ENCODE data around the gene RANBP3. TPM values are rescaled to one million over a fixed set of nuclear protein-coding genes. Genes with fewer than 3 reads are reported as not detected.

Gene RANBP3
- total RNA-seq, 1 donor from 2014 or later = 77.8 TPM

DNA sequence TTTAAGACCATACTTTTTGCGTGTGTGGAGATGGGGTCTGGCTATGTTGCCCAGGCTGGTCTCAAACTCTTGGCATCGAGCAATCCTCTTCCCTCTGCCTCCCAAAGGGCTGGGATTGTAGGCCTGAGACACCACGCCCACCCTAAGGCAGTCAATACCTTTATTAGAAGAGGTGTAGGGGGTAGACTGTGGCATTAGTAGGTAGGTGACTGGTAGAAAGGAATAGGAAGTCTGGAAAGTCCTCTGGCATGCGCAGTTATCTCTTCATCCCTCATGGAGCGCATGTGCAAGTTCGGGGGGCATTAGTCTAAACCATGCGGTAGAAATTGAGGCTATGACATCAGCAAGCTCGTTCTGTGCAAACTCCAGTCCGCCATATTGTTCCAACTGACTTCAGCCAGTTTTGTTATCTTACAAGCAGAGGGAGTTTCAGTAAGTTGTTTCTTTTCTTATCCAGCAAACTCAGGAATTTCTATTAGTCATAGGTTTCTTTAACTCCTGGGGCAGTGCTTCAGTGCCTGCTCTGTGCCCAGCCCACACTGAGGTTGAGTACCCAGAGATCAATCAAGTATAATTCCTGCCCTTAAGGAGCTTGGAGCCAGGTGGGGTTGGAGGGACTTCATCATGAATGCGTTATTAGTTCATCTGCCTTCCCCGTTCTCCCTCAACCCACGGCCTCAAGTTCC, 7.3 kb upstream of the RANBP3 start:
- no peak overlapping the region for H2AFZ ChIP-seq (replicated peaks)
- no peaks in the 10 kb centered on the region for H4K20me1 ChIP-seq (ENCODE audit: low read depth)
- H3F3A ChIP-seq (ENCODE audit: low read depth) = no peaks in the 10 kb centered on the region
- TF ChIP-seq EZH2 (IDR thresholded peaks at IDR 0.05) = no peak
- TF ChIP-seq, protein P1, sequence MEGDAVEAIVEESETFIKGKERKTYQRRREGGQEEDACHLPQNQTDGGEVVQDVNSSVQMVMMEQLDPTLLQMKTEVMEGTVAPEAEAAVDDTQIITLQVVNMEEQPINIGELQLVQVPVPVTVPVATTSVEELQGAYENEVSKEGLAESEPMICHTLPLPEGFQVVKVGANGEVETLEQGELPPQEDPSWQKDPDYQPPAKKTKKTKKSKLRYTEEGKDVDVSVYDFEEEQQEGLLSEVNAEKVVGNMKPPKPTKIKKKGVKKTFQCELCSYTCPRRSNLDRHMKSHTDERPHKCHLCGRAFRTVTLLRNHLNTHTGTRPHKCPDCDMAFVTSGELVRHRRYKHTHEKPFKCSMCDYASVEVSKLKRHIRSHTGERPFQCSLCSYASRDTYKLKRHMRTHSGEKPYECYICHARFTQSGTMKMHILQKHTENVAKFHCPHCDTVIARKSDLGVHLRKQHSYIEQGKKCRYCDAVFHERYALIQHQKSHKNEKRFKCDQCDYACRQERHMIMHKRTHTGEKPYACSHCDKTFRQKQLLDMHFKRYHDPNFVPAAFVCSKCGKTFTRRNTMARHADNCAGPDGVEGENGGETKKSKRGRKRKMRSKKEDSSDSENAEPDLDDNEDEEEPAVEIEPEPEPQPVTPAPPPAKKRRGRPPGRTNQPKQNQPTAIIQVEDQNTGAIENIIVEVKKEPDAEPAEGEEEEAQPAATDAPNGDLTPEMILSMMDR (IDR thresholded peaks at IDR 0.05) = no peak
- TF ChIP-seq EZH2phosphoT487 (IDR thresholded peaks at IDR 0.05) = no peak
- Mint-ChIP-seq H3K27ac (no peak overlapping the region), H3K36me3 (peaks cover 2% of the 10 kb centered on the region), H3K4me1 (peaks cover 39% of the 10 kb centered on the region), H3K4me3 (no peak overlapping the region), H3K9me3 (no peaks in the 10 kb centered on the region), H3K27me3 (ENCODE audit: insufficient read depth, low read depth) (no peaks in the 10 kb centered on the region)
- no peaks in the 10 kb centered on the region for H3K4me1 ChIP-seq
- H3K4me2 ChIP-seq = no peak overlapping the region
- H3K36me3 ChIP-seq = no peaks in the 10 kb centered on the region
- no peak for DNase-seq (ENCODE audit: low spot score)
- no peak overlapping the region for H3K27ac ChIP-seq
- H3K4me3 ChIP-seq = no peak overlapping the region
- no peaks in the 10 kb centered on the region for H3K79me2 ChIP-seq (ENCODE audit: low read depth)
- H3K9me3 ChIP-seq (ENCODE audit: low read depth) = no peaks in the 10 kb centered on the region
- no peaks in the 10 kb centered on the region for H3K27me3 ChIP-seq
- no peak overlapping the region for H3K9ac ChIP-seq

DNA sequence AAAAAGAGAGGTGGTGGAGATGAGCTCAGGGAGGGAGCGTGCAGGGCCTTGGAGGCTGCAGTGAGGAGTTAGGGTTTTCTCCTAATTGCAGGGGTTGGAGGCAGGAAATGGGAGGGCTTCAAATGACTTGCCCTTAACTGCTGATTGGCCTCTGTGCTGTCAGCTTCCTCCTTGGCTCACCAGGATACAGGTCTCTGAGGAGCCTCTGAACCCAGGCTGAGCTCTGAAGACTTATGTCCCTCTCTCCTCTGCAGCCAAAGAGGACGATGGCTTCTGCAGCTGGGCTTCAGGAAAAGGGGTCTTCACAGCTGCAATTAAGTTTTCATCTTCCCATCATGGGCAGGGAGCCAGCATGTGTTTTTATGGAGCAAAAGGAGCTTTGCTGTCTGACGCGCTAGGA, 6.7 kb upstream of the RANBP3 start:
- no peaks in the 10 kb centered on the region for H3F3A ChIP-seq (ENCODE audit: low read depth)
- no peak overlapping the region for H3K27ac Mint-ChIP-seq
- peaks cover 2% of the 10 kb centered on the region for H3K36me3 Mint-ChIP-seq
- no peak overlapping the region for H3K4me2 ChIP-seq
- H3K4me1 ChIP-seq = no peaks in the 10 kb centered on the region
- H3K4me3 Mint-ChIP-seq = no peak overlapping the region
- TF ChIP-seq, protein P1 (IDR thresholded peaks at IDR 0.05) = no peak
- TF ChIP-seq EZH2 (IDR thresholded peaks at IDR 0.05) (no peak), EZH2phosphoT487 (IDR thresholded peaks at IDR 0.05) (no peak)
- H3K9me3 ChIP-seq (ENCODE audit: low read depth) = no peaks in the 10 kb centered on the region
- no peaks in the 10 kb centered on the region for H3K79me2 ChIP-seq (ENCODE audit: low read depth)
- H4K20me1 ChIP-seq (ENCODE audit: low read depth) = no peaks in the 10 kb centered on the region
- no peaks in the 10 kb centered on the region for H3K36me3 ChIP-seq
- peaks cover 34% of the 10 kb centered on the region for H3K4me1 Mint-ChIP-seq
- H2AFZ ChIP-seq (replicated peaks) = no peak overlapping the region
- H3K27me3 Mint-ChIP-seq (ENCODE audit: insufficient read depth, low read depth) = peaks cover 2% of the 10 kb centered on the region
- H3K4me3 ChIP-seq = no peak overlapping the region
- H3K27me3 ChIP-seq = no peaks in the 10 kb centered on the region
- no peaks in the 10 kb centered on the region for H3K9me3 Mint-ChIP-seq
- H3K9ac ChIP-seq = no peak overlapping the region
- no peak overlapping the region for H3K27ac ChIP-seq
- no peak for DNase-seq (ENCODE audit: low spot score)

GRCh38 chr19:5983367-5983955, 5.5 kb upstream of the RANBP3 start:
- H3K36me3 ChIP-seq = no peaks in the 10 kb centered on the region
- H3K79me2 ChIP-seq (ENCODE audit: low read depth) = peaks cover 8% of the 10 kb centered on the region
- Mint-ChIP-seq H3K9me3 (no peaks in the 10 kb centered on the region), H3K4me1 (peaks cover 29% of the 10 kb centered on the region), H3K36me3 (peaks cover 2% of the 10 kb centered on the region), H3K27me3 (ENCODE audit: insufficient read depth, low read depth) (peaks cover 2% of the 10 kb centered on the region), H3K27ac (no peak overlapping the region), H3K4me3 (no peak overlapping the region)
- no peak for DNase-seq (ENCODE audit: low spot score)
- H3K4me2 ChIP-seq = no peak overlapping the region
- no peaks in the 10 kb centered on the region for H3K27me3 ChIP-seq
- H4K20me1 ChIP-seq (ENCODE audit: low read depth) = no peaks in the 10 kb centered on the region
- TF ChIP-seq EZH2phosphoT487 (IDR thresholded peaks at IDR 0.05) (no peak), EZH2 (IDR thresholded peaks at IDR 0.05) (no peak)
- TF ChIP-seq, protein P1 (IDR thresholded peaks at IDR 0.05) = no peak
- H3F3A ChIP-seq (ENCODE audit: low read depth) = peaks cover 6% of the 10 kb centered on the region
- H3K9me3 ChIP-seq (ENCODE audit: low read depth) = no peaks in the 10 kb centered on the region
- no peak overlapping the region for H2AFZ ChIP-seq (replicated peaks)
- H3K9ac ChIP-seq = no peak overlapping the region
- no peak overlapping the region for H3K4me3 ChIP-seq
- no peak overlapping the region for H3K27ac ChIP-seq
- H3K4me1 ChIP-seq = no peaks in the 10 kb centered on the region

Data from neural progenitor cell (in vitro differentiated cells).